ENCODE results near the gene GRIN3A.
"Not testable (repeated sequence)": the region's sequence is repeated elsewhere in the genome, so short reads cannot be mapped to it uniquely, and the experiment has no call there.

GRIN3A gene

GRCh38 chr9:101631892-101632291 lies 106.6 kb downstream of the GRIN3A start:
- no peak for DNase-seq

GRCh38 chr9:101629636-101630035 lies 108.8 kb downstream of the GRIN3A start:
- DNase-seq: peak; percentile 71 to 75

DNA sequence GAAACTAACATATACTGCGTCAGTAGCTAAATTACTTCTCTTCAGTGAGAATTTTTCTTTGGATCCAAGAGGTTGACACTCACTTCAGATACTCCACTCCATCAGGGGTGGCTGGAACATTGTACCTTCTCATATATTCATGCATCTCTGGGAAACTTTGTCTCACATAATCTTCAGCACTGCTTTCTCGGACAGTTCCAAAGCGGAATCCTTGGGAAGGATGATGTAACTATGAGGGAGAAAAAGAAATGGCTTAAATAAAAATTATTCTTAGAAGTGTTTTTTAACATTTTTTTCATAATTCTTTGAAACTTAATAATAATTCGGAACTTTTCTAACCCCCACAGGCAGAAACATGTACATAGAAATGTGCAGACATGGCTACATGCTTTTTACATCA lies 110.3 kb downstream of the GRIN3A start:
- DNase-seq: no peak

DNA sequence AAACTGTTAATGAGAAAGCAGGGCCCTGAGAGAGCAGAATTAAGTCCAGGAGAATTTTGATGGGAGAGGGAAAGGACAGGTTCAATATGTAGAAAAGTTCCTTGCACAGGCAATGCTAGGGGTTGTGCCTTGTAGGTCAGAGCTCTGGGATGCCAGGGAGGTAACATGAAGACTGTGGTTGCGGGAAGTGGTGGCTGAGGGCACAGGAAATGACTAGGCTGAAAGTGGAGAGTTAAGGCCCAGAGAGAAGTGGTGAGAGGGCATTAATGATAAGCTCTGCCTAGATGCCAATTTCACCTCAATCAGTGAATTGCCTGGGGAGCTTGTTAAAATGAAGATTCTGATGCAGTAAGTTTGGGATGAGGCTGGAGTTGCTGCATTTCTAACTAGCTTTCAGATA lies 112.2 kb downstream of the GRIN3A start:
- DNase-seq: peak; percentile 9 to 19

GRCh38 chr9:101625876-101626275 lies 112.6 kb downstream of the GRIN3A start:
- DNase-seq: no peak

- DNase-seq: no peak
Observed at GRCh38 chr9:101620452-101620851, 118.0 kb downstream of the GRIN3A start.

DNA sequence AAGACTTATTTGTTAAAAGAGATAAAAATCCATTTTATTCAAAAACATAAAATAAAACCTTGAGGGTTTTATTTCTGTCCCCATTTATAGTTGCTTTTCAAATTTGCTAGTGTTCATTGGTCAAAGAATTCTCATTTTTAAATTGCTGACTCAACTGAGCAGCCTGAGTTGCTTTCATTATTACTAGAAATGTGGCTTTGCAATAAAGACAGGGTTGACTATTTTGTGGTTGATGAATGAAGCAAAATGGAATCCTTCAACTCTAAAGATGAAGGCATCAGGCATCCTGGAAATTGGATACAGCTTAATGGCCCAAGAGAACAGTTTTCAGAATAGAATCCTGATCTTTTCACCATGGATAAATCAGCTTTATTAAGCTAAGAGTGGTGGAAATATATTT lies 119.7 kb downstream of the GRIN3A start:
- no peak for DNase-seq

DNA sequence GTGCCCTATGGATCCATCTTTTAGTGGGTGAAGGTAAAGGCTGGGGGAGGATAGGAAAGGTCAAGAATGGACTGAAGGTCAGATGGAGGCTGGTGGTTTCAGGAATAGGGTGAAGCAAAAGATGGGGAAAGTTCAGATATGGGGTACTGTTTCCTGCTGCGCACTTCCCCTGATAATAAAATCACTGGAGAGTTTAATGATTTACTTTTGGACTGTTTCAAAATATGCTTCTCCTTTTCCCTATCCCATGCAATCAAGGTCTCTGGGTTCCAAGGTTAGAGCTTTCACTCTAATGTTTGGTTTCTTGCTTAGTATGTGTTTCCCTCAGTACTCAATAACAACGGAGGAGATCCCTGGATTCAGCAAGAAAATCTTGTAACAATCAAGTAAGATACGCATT lies 132.9 kb downstream of the GRIN3A start:
- no peak for DNase-seq

DNA sequence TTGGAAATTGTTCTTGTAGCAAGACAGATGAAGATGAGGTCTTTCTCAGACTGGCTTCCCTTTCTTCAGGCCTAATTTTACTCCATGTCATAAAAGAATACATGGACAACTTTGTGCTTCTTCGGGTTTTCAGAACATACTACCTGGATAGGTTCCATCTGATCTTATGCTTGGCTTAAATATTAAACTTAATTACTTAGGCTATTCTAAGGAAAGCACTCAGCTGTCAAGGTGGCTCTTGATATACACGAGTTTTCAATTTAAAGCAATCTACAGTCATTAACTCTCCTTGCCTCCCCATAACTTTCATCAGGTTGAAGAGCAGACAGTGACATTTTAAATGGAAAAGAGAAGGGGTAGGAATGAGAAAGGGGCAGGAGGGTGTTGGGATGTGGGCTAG lies 134.2 kb downstream of the GRIN3A start:
- DNase-seq: no peak

DNA sequence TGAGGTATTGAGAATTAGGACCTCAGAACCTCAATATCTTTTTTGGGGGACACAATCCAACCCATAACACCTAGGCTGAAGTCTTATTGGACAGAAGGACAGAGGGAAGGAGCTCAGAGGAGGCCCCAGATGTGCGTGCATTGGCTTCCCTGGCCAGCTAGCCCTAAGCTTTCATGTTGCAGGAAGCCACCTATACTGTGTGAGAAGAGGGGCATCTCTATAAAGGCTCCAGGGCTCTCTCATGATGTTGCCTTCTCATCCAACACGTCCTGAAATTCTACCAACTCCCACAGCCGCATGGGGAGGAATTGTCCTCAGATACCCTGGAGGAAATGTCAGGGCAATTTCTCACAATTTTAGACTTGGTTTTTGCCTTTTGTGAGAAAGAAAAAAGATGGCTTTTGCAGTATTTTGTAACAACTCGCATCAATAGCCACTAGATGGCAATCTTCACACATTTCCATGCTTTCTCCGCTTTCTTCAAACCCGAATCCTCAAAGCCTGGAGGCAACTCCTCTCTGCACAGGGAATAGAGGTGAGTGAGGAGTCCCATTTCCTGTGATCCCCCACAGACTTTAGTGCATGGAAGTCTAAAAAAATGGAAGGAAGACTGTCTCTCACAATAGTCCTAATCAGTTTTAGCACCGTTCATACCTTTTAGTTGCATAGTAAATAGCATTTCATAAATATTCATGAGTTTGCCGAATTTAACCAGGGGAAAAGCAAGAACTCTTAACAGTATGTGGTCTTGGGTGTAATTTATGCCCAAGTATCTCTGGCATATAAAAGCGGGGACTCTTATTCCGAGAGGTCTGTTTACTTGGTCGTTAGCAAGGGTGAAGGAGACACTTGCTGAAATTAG lies 136.3 kb downstream of the GRIN3A start:
- DNase-seq: peak; percentile 51 to 52

DNA sequence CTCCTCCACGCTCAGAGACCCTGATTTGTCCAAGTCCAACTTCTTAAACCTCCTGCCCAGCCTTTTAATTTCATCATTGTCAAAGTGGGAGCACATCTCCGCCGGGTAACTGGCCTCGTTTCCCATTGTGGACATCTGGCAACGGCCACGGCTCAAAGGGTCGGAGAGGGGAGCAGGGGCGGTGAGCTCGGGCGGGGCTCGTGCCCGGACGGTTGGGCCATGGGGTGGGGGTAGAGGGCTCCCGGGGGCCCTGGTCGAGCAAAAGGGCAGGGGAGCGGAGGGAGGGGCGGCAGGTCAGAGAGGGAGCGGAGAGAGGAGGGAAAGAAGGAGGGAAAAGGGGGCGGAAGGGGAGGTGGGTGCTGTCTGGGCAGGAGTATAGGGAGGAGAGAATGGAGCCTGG lies 143.7 kb downstream of the GRIN3A start, which contains the start of gene PPP3R2:
TSS of gene PPP3R2 (minus strand) at position 174 of the 400 bp plus-strand sequence. CDS start at position 126, 48 bp downstream.
- DNase-seq: no peak

DNA sequence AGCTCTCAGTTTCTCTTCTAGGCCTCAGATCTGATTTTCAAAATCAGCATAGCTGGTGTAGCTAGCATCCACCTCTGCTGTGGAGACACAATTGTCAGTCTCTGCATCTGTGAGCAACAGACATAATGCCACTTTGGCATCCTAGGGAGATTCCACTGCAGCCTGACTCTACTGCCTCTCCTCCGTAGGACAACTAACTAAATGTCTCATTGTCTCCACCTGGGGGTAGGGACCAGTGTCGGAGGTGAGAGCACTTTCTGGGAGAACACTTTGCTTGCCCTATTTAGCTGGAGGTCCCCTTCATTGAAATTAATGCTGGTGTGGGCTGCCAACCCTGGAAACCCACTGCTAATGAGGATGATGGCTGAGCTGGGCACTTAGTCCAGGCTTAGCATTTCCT lies 145.1 kb downstream of the GRIN3A start:
- no peak for DNase-seq

- no peak for DNase-seq
Observed at GRCh38 chr9:101592788-101593187, 145.7 kb downstream of the GRIN3A start.

GRCh38 chr9:101591787-101592446 lies 146.5 kb downstream of the GRIN3A start:
- no peak for DNase-seq

- DNase-seq: no peak
Observed at GRCh38 chr9:101590901-101591300, 147.5 kb downstream of the GRIN3A start.

GRCh38 chr9:101590074-101590473 lies 148.4 kb downstream of the GRIN3A start:
- DNase-seq: not testable (repeated sequence)

DNA sequence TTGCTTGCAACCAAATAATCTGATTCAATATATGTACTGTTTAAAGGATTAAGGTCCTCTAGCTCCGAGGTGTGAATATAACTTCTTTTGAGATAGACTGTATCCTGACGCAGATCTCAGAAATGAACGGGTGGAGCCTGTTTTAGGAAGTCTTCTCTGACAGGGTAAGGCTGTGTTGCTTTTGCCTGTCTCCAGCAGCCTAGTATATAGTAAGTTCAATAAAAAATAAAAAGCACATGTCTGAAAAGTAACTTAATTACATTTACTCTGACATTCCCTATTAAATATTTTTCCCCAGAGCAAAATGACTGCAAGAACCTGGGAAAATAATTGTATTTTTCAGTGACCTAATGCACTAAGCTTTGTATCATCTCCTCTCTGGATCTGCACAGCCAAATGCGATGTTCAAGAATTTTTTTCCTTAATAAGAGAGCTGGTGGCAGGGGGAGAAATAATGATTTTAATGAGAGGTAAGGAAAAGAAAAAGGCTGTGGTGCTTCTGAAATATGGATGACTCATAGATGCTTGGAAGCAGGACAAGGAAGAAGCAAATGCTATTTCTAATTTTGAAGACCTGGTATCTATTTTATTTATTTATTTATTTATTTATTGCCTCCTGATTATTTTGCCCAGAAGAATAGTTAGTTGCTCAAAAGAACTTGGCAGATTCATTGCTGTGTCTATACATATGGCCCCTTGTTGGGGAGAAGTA lies 151.0 kb downstream of the GRIN3A start:
- no peak for DNase-seq

DNA sequence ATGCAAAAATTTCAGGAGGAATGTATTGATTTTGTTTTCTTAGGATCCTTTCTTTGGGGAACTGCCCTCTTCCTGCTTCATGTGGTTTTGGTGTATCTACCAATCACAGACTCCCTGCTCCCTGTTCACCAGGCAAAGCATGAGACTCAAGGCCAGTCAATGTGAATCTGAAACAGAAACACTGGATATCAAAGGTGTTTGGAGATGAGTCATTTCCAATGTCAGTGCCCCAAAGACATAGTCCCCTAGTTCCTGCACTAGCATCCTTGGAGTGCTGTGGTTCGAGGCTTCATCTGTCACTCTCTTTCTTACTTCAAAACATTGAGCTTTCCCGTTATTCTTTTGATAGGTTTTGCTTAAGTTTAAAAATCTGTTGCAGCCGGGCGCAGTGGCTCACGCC lies 151.8 kb downstream of the GRIN3A start:
- DNase-seq: peak; percentile 33 to 41

DNA sequence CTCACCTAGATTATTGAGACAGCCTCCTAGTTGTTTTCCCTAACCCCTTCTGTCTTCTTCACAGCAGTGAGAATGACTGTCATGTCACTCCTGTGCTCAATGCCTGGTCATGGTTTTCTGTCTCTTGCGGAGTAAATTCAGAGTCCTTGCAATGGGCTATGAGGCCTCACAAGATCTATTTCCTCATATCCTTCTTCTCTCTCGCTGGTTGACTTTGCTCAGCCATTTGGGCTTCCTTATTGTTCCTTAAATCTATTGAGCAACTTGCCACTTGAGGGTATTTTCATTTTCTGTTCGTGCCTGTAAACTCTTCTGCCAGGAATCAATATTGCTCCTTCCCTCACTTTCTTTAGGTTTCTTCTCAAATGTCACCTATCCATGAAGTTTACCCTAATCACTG lies 152.7 kb downstream of the GRIN3A start:
- DNase-seq: peak; percentile 92 to 93

DNA sequence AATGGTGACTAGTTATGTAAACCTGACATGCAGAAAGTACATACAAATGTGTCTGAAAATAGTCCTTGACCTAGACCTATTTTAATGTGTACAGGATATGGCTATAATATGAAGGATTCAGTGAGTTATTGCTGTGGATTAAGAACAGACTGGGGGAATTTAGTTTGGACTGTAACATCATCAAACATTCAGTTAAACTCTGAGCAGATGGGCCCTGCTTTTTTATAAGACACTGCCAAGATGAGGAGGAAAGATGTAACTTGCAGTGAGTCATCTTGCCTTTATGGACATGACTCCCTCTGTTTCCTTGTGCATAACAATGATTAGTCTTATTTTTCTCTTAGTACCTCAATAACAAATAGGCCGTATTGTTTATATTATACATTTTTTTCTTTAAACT lies 155.9 kb downstream of the GRIN3A start:
- DNase-seq: no peak

GRCh38 chr9:101579711-101580545 lies 158.5 kb downstream of the GRIN3A start:
- DNase-seq: peak; percentile 82 to 84

- peak in 1 of 2 donors; percentile 13 for DNase-seq
Observed at GRCh38 chr9:101578378-101578777, 160.1 kb downstream of the GRIN3A start.

All from inflammatory macrophage (primary cell).